HG02840 (cell line): ENCODE measurements around the gene TMIE.

Experiments
- ATAC-seq: cut with Tn5 transposase; IDR thresholded peaks from one replicate; pipeline ENCODE4 v1.9.1; 2021; ENCODE audit warnings: mild to moderate bottlenecking, moderate library complexity, moderate number of reproducible peaks; ENCODE audit not compliant: unreplicated experiment, low FRiP score

The TMIE gene

DNA sequence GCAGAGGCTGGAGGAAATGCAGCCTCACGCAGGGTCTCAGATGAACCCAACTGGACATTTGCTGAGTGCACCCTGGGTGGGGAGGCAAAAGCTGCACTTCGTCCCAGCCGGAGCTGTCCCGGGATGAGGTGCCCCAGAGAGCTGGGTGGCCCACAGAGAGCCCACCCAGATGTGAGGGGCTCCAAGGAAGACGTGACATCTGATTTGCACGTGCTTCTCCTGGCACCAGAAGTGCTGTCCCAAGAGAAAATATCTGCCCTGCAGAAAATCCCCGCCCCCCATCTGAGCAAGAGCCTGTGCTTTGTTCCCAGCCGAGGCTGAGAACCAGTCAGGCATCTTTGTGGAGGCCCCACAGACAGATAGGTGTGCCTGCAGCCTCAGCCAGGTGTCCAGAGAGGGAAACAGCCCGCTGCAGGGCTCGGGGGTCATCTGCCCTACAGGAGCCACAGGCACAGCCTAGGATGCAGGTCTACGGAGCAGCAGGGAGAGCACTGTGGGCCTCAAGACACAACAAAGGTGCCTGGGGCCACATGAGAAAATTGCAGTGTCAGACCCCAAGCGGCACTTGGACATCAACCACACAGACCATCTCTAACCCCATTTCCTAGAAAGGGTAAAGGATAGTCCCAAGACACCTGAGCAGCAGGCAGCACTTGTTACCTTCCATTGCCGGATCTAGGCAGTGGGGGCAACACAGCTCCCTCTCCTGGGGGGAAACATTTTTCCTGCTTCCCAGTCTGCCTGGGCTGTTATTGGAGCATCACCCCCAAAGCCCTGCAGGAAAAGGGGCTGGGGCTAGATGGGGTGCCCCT, 5.8 kb downstream of the TMIE start:
- ATAC-seq = no peak

DNA sequence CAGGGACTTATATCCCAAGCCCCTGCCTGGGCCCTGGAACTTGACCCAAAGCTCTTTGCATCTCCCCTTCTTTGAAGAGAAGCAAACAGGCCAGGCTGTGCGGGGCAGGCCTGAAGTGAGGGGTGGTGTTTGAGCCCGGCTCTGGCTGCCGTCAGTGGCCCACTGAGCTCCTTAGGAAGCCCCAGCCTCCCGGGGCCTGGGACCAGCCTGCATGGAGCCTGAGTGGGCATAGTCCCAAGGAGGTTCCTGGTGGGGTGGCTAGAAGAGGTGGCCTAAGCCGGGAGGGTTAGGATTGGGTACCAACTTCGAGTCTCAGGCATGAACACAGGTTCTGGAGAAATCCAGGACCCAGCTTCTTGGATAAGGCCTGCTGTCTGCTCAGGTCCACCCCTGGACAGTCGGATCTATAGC, 6.4 kb downstream of the TMIE start:
- ATAC-seq = no peak

DNA sequence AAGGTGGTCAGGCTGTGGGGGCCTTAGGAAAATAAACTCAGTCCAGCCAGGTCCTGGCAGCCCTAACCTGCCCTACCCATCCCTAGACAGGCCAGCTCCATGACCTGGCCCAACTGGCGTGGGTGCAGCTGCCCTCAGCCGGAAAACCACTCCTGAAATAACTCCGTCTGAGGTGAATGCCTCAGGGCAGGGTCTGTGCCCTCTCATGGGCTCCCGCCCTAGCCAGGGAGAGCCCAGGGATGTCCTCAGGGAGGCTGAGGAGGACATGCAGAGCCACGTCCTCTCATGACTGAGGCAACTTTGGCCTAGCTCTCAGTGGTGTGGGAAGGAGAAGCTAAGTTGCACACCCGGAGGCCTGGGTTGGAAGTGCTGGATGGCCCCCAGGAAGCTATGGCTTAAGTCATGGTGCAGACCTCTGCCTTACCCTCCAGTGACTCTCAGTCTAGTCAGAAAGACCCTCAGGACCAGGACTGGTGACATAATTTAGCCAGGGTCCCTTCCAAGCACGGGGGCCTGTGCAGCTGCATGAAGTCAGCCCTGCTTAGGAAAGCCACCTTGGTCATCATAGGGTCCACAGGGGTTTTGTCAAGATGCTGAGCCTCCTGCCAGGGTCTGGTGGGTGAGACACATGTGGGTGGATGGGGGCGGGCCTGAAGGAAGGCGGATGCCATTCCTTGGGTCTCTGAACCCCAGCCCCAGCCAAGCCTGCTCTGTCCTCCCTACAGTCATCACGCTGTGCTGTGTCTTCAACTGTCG, 7.4 kb downstream of the TMIE start:
- no peak for ATAC-seq

DNA sequence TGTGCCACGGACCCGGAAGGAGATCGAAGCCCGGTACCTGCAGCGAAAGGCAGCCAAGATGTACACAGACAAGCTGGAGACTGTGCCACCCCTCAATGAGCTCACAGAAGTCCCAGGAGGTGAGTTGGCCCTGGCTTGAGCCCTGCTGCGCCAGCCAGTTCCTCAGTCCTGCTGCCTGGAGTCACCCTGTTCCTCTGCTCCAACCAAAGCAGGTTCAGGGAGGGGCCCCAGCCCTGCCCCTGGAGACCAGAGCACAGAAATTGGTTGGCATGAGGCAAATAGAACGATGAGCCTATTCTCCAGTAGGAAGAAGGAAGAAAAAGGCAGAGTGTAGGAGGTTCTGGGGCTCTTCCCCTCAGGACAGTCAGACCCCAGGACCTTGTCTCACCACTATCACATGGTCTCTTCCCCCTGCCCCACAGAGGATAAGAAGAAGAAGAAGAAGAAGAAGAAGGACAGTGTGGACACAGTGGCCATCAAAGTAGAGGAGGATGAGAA, 8.0 kb downstream of the TMIE start:
- ATAC-seq = no peak

DNA sequence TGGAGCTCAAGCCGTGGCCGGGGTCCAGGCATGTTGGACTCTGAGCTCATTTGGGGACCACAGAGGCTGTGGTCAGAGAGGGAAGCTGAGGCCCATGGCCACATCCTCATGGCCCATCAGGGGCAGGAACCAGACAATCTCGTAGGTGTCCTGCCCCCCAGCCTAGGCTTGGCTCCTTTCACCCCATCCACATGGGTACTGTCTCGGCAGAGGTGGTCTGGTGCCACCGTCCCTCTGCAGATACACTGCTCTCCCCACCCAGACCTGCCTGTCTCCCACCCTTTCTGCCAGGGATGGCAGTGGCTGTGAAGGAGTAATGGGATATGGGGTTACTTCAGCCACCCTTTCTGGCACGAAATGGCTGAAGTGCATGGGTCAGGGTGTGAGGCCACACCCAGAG, 8.5 kb downstream of the TMIE start:
- no peak for ATAC-seq

DNA sequence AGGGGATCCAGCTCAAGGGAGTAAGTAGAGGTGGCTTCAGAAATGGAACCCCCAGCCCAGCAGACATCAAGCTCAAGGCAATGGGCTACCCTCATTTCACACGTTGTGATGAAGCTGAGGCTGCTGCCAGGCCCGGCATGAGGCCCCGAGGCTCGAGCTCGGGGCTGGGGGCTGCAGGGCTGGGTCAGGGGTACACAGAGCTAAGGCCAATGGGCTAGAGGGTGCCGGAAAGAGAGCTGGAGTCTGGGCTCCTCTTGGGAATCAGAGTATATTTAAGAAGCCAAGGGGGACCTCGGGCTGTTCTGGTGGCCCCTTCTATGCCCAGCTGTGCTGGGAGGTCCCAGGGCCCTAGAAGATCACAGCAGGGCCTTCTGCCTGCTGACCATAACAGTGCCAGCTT, 9.0 kb downstream of the TMIE start:
- ATAC-seq = no peak

DNA sequence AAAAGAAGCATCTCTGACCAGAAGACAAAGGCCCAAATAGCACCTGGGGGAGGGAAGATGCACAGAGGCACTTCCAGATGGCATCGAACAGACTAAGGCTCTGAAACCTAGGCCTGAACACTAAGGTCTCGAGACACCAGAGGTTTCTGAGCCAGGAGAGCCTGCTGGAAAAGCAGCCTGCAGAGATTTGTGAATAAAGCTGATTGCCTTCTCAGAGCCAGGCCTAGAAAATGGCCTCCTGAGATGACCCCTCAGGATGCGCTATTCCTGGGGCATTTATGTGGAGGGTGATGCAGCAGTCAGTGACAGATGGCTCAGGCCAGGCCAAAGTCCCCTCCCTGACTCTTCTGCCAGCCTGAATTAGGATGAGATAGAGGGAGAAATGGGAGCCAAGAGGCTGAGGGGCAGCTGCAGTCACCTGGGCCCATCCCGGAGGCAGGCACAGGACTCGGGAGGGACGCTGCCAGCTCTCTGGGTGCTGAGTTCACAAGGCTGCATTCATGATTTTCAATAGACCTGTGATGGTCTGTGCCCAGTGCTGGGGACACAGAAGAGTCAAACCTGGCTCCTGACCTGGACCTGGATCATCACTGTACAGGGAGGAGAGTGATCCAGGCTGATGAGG, 9.6 kb downstream of the TMIE start:
- no peak for ATAC-seq

DNA sequence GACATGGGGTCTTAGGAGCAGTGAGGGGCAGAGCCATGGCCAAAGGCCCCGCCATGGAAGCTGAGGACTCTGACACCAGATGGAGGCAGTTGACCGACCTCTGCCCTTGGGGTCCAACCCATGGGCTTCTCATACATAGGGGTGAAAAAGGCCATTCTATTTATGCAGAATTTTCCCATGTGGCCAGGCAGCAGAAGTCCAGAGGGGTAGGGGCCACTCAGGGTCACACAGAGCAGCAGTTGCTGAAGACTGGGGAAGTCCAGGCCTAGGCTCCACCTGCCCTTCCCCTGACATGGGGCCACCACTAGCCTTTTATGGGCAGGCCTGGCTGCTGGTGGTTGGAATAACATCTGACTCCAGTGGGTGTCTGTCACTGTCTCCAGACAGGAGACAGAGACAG, 10.1 kb downstream of the TMIE start:
- ATAC-seq = no peak

DNA sequence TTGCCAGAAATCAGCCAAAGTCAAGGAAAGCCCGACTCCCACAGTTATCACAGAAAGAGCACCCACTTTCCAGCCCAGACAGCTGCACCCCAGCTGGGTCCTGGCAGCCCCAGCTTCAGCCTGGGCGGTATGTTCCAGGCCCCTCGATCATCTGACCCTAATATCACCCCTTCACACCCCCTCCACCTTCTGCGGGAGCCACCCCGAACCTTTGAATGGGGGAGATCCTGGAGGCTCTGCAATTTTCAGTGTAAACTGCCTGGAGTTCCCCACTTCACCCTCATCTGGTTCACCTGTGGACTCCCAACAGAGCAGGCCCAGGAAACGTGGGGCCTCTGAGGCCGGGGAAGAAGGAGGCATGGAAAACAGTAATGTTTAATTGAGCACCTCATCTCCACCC, 10.6 kb downstream of the TMIE start:
- ATAC-seq = no peak

DNA sequence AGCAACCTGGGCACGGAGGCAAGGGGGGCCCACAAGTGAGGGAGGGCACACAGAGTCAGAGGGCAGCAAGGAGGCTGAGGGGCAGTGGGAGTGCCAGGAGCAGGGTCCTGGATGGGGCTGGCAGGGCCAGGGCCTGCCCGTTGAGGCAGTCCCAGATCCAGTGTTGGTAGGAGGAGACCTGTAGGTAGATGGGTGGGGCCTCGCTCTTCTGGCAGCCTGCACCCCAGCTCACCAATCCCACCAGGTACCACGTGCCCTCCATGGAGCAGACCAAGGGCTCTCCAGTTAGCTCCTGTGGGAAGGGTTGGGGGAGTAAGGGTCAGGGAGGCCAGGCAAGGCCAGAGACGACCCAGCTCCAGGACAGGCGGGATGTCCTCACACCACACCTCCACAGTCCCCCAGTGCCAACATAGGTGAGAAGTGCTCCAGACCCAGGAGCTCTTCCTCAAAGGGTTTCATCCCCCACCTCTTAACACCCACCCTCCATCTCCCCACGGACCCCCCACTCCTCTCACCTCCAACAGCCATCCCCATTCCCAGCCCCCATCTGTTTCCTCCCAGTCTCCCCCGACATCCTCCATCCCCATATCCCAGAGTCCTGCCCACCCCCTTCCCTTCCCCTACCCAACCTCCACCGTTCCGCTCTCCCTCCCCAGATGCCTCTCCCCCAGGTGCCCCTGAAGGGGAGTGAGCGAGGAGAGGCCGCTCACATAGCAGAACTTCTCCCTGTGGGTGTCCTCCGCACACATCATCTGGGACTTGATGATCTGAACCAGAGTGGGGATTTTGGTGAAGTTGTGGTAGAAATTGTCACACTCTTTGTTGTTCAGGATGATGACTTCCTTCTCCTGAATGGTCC, 11.2 kb downstream of the TMIE start:
- no peak for ATAC-seq

DNA sequence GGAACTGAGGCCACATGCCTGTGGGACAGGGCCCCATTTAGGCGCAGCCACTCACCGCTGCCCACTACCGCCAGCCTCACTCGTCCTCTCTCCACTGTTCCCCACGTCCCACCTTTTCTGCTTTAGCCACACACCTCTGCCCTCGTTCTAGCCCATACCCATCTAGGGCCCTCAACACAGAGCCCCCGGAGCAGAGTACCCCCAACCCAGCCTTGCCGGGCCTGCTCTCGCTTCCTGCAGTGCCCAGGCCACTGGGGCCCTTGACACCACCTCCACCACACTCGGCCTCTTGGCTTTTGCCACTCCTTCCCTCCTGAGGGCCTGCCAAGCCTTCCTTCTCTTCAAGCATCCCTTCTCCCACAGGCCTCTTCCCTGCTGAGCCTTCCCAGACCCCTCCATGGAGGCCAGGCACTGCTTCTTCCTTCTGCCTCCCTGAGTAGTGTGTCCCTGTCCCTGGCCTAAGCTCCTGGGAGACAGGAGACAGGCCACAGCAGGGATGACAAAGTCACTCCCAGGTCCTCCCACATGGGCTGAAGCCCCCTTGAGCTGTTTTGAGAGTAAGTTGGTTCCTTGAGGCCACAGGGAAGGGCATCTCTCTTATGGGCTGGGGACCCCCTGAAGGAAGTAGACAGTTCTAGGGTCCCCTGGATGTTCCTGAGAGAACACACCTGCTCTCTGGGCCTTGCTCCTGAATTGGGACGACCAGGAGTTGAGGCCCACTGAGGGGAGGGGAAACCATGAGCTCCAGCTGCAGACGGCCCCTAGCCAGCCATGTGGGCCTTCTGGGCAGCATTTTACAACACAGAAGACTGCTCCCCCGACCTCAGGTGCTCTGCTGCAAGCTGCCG, 12.1 kb downstream of the TMIE start:
- no peak for ATAC-seq

DNA sequence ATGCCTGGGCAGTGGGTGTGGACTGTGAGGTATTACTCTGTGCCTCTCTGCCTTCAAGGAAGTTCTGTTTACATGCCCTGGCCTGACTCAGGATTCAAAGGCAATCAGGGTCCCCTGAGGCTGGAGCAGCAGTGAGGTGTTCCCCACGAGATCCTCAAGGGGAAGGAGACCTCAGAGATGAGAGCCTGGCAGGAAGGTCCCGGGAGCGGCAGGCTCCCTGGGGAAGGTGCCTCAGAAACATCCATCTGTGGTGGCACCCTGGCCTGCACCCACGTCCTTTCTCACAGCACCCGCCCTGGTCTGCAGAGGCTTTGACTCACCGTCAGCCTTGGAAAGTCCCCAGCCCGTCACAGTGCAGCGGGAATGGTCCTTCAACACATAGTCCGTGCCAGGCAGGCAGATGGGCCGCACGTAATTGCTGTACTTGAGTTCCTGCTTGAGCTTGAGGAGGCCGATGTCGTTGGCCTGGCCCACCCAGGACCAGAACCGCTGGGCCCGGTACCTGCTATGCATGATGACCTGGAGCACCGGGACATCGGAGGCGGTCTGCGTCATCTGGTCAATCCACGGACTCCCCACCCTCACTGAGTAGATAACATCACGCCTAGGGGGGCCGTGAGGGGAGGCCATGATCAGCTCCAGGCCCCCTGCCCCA, 12.8 kb downstream of the TMIE start:
- ATAC-seq = no peak

DNA sequence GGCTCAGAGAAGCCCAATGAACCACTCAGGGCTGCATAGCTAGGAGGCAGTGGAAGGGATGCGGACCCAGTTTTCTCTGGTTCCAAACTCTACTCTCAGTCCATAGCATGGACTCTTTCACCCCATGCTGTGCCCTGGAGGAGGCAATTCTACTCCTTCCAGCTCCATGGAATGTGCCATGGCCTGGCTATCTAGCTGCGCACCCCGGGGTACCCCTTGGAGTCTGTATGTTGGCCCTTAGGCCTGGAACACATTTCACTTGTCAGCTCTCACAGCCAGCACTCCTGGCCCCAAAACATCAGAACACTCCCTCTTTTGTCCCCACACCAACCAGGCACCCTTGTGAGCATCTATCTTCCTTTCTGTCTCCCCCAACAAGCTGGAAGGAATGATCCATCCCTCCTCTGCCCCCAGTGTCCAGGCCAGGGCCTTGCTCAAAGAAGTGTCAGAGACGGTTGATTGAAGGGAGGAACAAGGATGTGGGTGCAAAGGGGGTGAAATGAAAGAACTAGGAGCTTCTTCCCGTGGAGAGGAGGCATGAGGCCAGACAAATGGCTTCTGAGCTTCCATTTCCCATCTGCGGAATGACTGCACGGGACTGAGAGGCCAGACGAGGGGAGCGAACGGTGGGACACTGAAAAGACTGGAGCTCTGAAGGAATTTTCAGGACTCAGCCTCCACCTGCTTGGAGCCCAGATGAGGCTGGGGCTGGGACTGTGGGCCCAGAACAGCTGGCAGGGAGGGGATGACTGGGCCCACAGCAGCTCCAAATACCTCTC, 13.7 kb downstream of the TMIE start:
- ATAC-seq = no peak

DNA sequence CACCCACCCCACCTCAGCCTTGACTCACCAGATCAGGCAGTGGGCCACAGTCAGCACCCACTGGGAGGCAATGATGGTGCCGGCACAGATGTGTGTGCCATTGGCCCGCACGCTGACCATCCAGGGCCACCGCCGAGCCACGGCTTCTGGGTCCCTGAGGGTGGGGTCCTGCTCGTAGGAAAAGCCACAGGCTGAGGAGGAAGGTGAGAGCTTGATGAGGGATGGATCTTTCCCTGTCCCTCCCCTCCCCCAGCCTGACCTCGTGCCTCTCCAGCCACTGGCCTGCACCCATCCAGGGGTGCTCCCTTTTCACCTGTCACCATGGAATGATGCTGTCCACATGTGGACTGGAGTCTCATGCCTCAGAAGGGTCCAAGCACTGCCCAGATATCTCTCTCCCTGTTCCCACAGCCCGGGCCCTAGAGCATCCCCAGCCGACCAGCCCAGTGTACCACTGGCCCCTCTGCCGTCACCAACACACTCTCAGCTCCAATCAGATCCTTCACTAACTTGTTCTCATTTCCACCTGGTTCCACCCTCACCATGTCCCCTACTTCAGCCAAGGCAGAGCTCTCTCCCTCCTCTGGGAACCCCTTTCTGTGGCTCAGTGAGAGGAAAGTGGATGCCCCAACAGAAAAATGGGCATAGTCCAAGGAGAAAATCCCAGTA, 14.4 kb downstream of the TMIE start:
- ATAC-seq = no peak

DNA sequence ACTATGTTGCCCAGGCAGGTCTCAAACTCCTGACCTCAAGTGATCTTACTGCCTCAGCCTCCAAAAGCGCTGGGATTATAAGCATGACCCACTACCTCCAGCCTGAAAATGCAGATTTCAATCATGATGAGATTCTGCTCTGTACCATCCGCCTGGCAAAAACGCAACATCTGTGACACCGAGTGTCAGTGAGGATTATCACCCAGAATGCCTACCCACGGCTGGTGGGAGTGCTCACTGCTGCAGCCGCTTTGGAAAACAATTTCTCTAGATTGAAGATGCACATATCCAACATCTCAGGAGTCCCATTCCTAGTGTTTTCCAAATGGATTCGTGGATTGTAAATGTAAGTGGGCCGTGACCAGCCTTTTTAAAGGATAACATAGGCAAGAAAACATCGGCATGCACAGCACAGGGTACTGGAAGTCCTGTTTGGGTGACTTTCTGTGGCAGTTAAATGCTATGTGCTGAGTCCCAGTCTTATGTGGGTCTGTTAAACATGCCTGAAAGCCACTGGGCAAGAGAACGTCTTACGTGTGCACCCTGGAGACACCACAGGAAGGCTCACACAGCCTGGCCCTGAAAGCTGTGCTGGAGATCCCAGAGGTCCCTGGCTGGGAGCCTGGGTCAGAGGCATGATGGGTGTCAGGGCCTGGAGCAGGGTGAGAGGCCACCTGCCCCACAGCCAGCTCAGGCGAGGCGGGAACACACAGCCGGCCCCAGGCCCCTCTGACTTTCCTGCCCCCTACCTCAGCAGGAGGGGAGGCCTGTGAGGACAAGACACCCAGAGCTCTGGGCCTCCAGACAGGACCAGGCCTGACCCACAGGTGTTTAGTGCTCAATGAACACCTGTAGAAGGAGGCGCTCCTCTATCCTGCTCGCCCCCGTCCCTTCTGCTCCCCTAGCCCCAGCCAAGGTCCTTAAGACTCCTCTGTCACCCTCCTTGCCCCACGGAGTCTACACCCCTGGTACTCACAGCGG, 15.6 kb downstream of the TMIE start:
- no peak for ATAC-seq

DNA sequence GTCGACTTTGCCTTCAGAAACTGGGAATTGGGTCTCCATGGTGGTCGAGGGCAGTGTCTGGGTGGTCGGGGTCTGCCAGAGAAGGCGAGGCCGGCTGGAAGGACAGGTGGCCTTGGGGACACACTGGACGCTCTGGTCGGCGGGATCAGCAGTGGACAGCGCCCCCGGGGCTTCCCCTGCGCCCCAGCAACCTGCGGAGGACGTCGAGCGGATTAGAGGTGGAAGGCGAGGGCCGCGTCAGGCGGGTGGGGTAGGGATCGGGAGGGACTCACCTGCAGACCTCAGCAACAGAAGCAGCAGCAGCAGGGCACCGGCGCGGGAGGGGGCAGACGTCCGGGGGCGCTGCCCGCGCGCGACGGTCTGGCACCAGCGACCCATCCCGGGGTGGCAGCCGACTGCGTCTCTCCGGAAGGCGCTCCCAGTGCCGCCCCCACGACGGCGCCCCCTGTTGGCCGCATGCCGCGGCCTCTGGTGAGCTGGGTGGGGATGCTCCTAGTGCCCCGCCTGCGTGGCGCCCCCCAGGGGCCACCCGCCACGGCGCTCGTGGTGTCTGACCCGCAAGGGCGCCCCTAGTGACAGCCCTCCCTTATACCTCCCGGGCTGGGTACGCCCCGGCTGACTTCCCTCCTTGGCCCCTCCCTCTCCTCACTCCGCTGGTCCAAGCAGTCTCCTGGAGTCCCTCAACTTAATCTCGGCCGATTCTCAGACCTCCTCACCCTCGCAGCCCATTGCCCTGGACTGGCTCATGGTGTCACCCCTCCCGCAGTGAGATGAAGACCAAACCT, 16.4 kb downstream of the TMIE start, which contains the start of gene PRSS50:
TSS of gene PRSS50 (minus strand) at position 423 of the 785 bp plus-strand sequence. CDS start at position 378, 45 bp downstream.
- no peak for ATAC-seq
